Naive thymus-derived CD4-positive, alpha-beta T cell (primary cell): ENCODE data around the gene SORCS1. TPM values are rescaled to one million over a fixed set of nuclear protein-coding genes. Genes with fewer than 3 reads are reported as not detected.

Experiments
- ATAC-seq: fragments of 150-1000 bp; cut with Tn5 transposase; 2 replicates; pipeline ENCODE4 v1.10.0; 2021; ENCODE audit warnings: mild to moderate bottlenecking, moderate library complexity
- CTCF ChIA-PET: fragments of 350-600 bp; sonication (Branson Sonifier 250); formaldehyde crosslinking; loops from one replicate; lab custom pipeline; 2021; ENCODE audit warnings: antibody characterized with exemption; lab: Charles Lee
- POLR2A ChIA-PET: fragments of 350-600 bp; sonication (Branson Sonifier 250); formaldehyde crosslinking; loops from one replicate; lab custom pipeline; 2021; ENCODE audit warnings: antibody characterized with exemption, inconsistent platforms; lab: Charles Lee
- DNase-seq, 9 donors: peaks; one replicate each; pipeline versions ENCODE4 v3.0.0 to v3.0.0-alpha.2; 2020 to 2022; ENCODE audit warnings: mixed read lengths in 1 of 9
- H3K27ac ChIP-seq: one replicate; pipeline ENCODE4 v1.7.0; 2013; ENCODE audit warnings: mild to moderate bottlenecking, low read depth, low read length, moderate library complexity
- H3K27me3 ChIP-seq, 2 donors: one replicate each; pipeline ENCODE4 v1.7.0; 2013; ENCODE audit warnings: low read length in 2 of 2, mild to moderate bottlenecking in 2 of 2, moderate library complexity in 2 of 2; ENCODE audit not compliant: control insufficient read depth in 2 of 2, insufficient read depth in 2 of 2
- H3K36me3 ChIP-seq, 3 experiments: 1 replicate in 2 of 3; 2 replicates in 1 of 3; pipeline ENCODE4 v1.7.0; 2013; ENCODE audit warnings: low read length in 3 of 3, mild to moderate bottlenecking in 3 of 3, moderate library complexity in 1 of 3; ENCODE audit not compliant: insufficient read depth in 3 of 3, control insufficient read depth in 2 of 3
- H3K4me1 ChIP-seq, 2 donors: one replicate each; pipeline ENCODE4 v1.7.0; 2013; ENCODE audit warnings: low read length in 2 of 2, mild to moderate bottlenecking in 2 of 2, moderate library complexity in 1 of 2; ENCODE audit not compliant: control insufficient read depth in 2 of 2, insufficient read depth in 2 of 2
- H3K4me3 ChIP-seq: 2 replicates; pipeline ENCODE4 v1.7.0; 2013; ENCODE audit warnings: mild to moderate bottlenecking, low read length
- H3K9me3 ChIP-seq, 3 experiments: 1 replicate in 2 of 3; 2 replicates in 1 of 3; pipeline ENCODE4 v1.7.0; 2013; ENCODE audit warnings: low read length in 3 of 3; ENCODE audit not compliant: control insufficient read depth in 2 of 3
- H3K27ac Mint-ChIP-seq, 9 donors: one replicate each; pipeline ENCODE4 v1.8.0; 2020 to 2022; ENCODE audit warnings: mixed read lengths in 9 of 9, mild to moderate bottlenecking in 8 of 9, moderate library complexity in 5 of 9, inconsistent platforms in 2 of 9
- H3K27me3 Mint-ChIP-seq, 5 donors: one replicate each; pipeline ENCODE4 v1.8.0; 2021 to 2022; ENCODE audit warnings: mixed read lengths in 5 of 5, mild to moderate bottlenecking in 1 of 5
- H3K36me3 Mint-ChIP-seq, 5 donors: one replicate each; pipeline ENCODE4 v1.8.0; 2020 to 2022; ENCODE audit warnings: mixed read lengths in 5 of 5, mild to moderate bottlenecking in 3 of 5, inconsistent platforms in 1 of 5
- H3K4me1 Mint-ChIP-seq, 7 donors: one replicate each; pipeline ENCODE4 v1.8.0; 2020 to 2022; ENCODE audit warnings: mixed read lengths in 7 of 7, mild to moderate bottlenecking in 3 of 7, inconsistent platforms in 1 of 7
- H3K4me3 Mint-ChIP-seq, 10 donors: one replicate each; pipeline ENCODE4 v1.8.0; 2020 to 2022; ENCODE audit warnings: mild to moderate bottlenecking in 10 of 10, mixed read lengths in 10 of 10, moderate library complexity in 6 of 10, inconsistent platforms in 2 of 10
- H3K9me3 Mint-ChIP-seq, 11 donors: one replicate each; pipeline ENCODE4 v1.8.0; 2020 to 2022; ENCODE audit warnings: mixed read lengths in 11 of 11, mild to moderate bottlenecking in 4 of 11, inconsistent platforms in 1 of 11, moderate library complexity in 1 of 11
- intact Hi-C, 2 donors: fragments of 100-400 bp; cut with micrococcal nuclease; formaldehyde crosslinking; loops; one replicate each; pipeline ENCODE4 v1.15.1; 2023
- polyA plus RNA-seq, 2 donors: library from polyadenylated mRNA; unstranded; fragments of 300-500 nt; fragmentation: Illumina TruSeq; gene quantifications; one replicate each; pipeline ENCODE4 v1.2.3, GENCODE V29; 2021
- total RNA-seq, 6 experiments: library from RNA in 5 of 6; stranded (reverse) in 5 of 6; gene quantifications; 1 replicate in 5 of 6; 2 replicates in 1 of 6; pipeline ENCODE4 v1.2.3 and lab custom pipeline; 2021 to 2026

Gene SORCS1
- total and polyA plus RNA-seq, 7 experiments from 2014 or later = not detected

DNA sequence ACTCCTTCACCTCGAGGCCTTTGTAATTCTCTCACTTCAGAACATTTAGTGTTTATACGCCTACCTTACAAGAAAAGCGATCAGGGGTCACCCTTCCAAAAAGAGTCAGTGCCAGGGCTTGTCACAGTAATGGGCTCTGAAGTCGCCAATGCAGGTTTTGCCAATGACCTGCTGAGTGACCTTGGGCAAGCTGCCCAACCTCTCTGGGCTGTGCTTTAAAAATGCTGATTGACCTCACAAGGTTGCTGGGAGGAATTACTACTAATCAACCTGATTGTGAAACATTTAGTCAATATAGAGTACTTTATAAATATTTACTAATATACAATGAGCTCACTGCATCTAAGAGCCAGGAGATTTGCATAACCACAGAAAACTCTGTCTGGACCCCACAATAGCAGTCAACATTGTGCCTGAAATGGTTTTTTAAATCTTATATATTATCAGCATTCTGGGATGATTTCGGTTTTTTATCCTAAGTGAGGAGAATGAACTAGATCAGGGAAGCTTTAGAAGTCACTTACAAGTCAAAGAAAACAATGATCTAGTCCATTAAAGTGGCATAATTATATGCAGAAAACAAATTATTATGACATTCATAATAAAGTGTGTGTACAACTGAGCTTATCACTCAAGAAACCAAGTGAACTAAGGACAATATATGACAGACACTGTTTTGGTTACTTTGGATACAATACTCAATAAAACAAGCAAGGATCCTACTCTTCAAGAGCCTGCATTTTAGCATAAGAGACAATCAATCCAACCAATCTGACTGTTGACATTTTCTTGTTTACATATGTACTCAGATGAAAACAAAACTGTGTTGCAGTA lies 290.5 kb downstream of the SORCS1 start:
- Histone ChIP-seq H3K27ac (no peak overlapping the region), H3K4me3 (no peak overlapping the region), H3K9me3 (no peaks in the 10 kb centered on the region), H3K27me3 (no peaks in the 10 kb centered on the region), H3K36me3 (no peaks in the 10 kb centered on the region), H3K4me1 (no peaks in the 10 kb centered on the region)
- POLR2A ChIA-PET = no interaction called here
- DNase-seq = no peak
- H3K9me3 Mint-ChIP-seq = peaks cover 0 to 19% (median 4%) of the 10 kb centered on the region in 11 donors
- intact Hi-C loops = no loop called here
- CTCF ChIA-PET = no interaction called here
- no peaks in the 10 kb centered on the region for H3K27me3 Mint-ChIP-seq
- no peak overlapping the region for H3K4me3 Mint-ChIP-seq
- ATAC-seq = no peak
- H3K4me1 Mint-ChIP-seq = no peaks in the 10 kb centered on the region
- H3K36me3 Mint-ChIP-seq = no peaks in the 10 kb centered on the region
- no peak overlapping the region for H3K27ac Mint-ChIP-seq

GRCh38 chr10:106872176-106872575 lies 292.3 kb downstream of the SORCS1 start:
- Mint-ChIP-seq H3K36me3 (no peaks in the 10 kb centered on the region), H3K4me1 (no peaks in the 10 kb centered on the region), H3K9me3 (peaks cover 0 to 25% (median 6%) of the 10 kb centered on the region in 11 donors), H3K4me3 (no peak overlapping the region), H3K27ac (no peak overlapping the region), H3K27me3 (no peaks in the 10 kb centered on the region)
- Histone ChIP-seq H3K27ac (no peak overlapping the region), H3K4me3 (no peak overlapping the region), H3K9me3 (no peaks in the 10 kb centered on the region), H3K4me1 (no peaks in the 10 kb centered on the region), H3K36me3 (no peaks in the 10 kb centered on the region), H3K27me3 (no peaks in the 10 kb centered on the region)
- ChIA-PET CTCF (no interaction called here), POLR2A (no interaction called here)
- intact Hi-C loops = no loop called here
- no peak for ATAC-seq
- DNase-seq = no peak

DNA sequence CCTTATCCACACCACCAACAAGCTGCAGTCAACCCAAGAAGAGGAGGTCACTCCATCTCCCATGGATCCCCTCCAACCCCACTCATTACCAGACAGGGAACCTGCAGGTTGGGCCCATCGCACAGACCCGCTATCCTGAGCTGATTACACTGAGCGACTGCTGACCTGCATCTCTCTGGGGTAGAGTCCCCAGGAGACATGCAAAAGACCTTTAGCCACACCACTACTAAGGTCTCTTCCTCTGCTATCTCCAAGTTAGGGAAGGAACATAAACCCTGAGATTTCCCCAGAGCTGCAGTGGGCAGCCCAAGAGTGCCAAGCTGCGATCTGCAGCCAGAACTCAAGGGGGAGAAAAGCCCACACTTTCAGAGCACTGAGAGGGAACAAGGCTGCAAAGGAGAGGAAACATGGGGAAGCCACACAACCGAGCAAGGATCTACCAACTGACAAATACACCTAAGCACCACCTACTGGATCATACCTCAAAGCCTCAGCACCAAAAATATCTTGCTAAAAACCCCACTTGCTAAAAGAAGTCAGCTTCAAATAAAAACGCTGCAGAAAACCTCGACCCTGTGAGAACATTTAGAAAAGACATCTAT lies 298.2 kb downstream of the SORCS1 start:
- no peak overlapping the region for H3K4me3 ChIP-seq
- no peak overlapping the region for H3K27ac ChIP-seq
- CTCF ChIA-PET = no interaction called here
- no peak for DNase-seq
- intact Hi-C loops = no loop called here
- ATAC-seq = no peak
- no peak overlapping the region for H3K27ac Mint-ChIP-seq
- peaks cover 0 to 12% (median 0%) of the 10 kb centered on the region in 5 donors for H3K27me3 Mint-ChIP-seq
- no peaks in the 10 kb centered on the region for H3K27me3 ChIP-seq
- no peaks in the 10 kb centered on the region for H3K9me3 ChIP-seq
- peaks cover 0 to 23% (median 11%) of the 10 kb centered on the region in 11 donors for H3K9me3 Mint-ChIP-seq
- H3K4me1 Mint-ChIP-seq = no peaks in the 10 kb centered on the region
- no peaks in the 10 kb centered on the region for H3K4me1 ChIP-seq
- no peaks in the 10 kb centered on the region for H3K36me3 ChIP-seq
- peaks cover 0 to 4% (median 0%) of the 10 kb centered on the region in 5 donors for H3K36me3 Mint-ChIP-seq
- no peak overlapping the region for H3K4me3 Mint-ChIP-seq
- POLR2A ChIA-PET = no interaction called here

GRCh38 chr10:106864031-106864430 lies 300.5 kb downstream of the SORCS1 start:
- Mint-ChIP-seq H3K36me3 (peaks cover 0 to 4% (median 0%) of the 10 kb centered on the region in 5 donors), H3K4me1 (no peaks in the 10 kb centered on the region), H3K4me3 (no peak overlapping the region), H3K27me3 (peaks cover 0 to 12% (median 0%) of the 10 kb centered on the region in 5 donors), H3K27ac (no peak overlapping the region), H3K9me3 (peaks cover 0 to 26% (median 10%) of the 10 kb centered on the region in 11 donors)
- no peaks in the 10 kb centered on the region for H3K36me3 ChIP-seq
- H3K4me3 ChIP-seq = no peak overlapping the region
- no peak overlapping the region for H3K27ac ChIP-seq
- intact Hi-C loops = no loop called here
- ATAC-seq = no peak
- ChIA-PET CTCF (no interaction called here), POLR2A (no interaction called here)
- no peaks in the 10 kb centered on the region for H3K9me3 ChIP-seq
- no peaks in the 10 kb centered on the region for H3K27me3 ChIP-seq
- no peak for DNase-seq
- H3K4me1 ChIP-seq = no peaks in the 10 kb centered on the region

GRCh38 chr10:106863549-106863948 lies 301.0 kb downstream of the SORCS1 start:
- Histone ChIP-seq H3K4me3 (no peak overlapping the region), H3K9me3 (no peaks in the 10 kb centered on the region), H3K36me3 (no peaks in the 10 kb centered on the region), H3K4me1 (no peaks in the 10 kb centered on the region), H3K27ac (no peak overlapping the region), H3K27me3 (no peaks in the 10 kb centered on the region)
- Mint-ChIP-seq H3K27ac (no peak overlapping the region), H3K27me3 (peaks cover 0 to 12% (median 0%) of the 10 kb centered on the region in 5 donors), H3K4me3 (no peak overlapping the region), H3K36me3 (peaks cover 0 to 4% (median 0%) of the 10 kb centered on the region in 5 donors), H3K4me1 (no peaks in the 10 kb centered on the region), H3K9me3 (peaks cover 0 to 23% (median 10%) of the 10 kb centered on the region in 11 donors)
- ATAC-seq (no peak), DNase-seq (no peak)
- ChIA-PET CTCF (no interaction called here), POLR2A (no interaction called here)
- intact Hi-C loops = no loop called here

DNA sequence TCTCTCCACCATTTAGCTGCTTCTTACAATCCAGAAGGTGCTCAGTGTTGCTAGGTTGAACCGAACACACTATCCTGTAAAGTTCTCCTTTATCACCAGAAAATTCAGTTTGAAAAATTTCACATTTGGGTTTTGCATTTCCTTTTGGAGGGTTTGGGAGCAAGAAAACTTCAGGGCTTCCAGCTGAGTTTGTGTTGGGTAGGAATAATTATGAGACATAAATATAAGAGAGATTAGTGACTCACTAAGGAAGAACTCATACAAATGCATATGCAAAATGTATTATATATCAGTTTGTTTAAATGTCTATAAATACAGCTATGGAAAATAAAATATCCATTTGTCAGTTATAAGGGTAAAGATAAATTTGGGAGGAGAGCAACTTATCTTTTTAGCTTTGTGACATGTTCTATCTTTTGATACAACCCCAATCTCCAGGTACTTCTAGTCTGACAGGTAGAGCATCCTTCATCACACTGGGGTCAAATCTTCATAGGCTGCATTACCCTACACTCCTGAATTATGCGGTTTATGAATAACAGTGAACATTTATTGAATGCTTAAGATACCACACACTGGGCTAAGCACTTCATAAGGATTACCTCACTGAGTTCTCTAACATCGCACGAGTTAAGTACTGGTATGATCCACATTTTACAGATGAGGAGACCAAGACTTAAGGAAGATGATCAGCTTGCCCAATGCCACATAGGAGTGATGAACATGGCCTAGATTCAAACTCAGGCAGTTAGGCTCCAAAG lies 304.4 kb downstream of the SORCS1 start:
- Mint-ChIP-seq H3K27me3 (no peaks in the 10 kb centered on the region), H3K4me1 (no peaks in the 10 kb centered on the region), H3K9me3 (peaks cover 0 to 16% (median 6%) of the 10 kb centered on the region in 11 donors), H3K4me3 (no peak overlapping the region), H3K36me3 (no peaks in the 10 kb centered on the region), H3K27ac (no peak overlapping the region)
- Histone ChIP-seq H3K4me1 (no peaks in the 10 kb centered on the region), H3K27me3 (no peaks in the 10 kb centered on the region), H3K4me3 (no peak overlapping the region), H3K36me3 (no peaks in the 10 kb centered on the region), H3K9me3 (no peaks in the 10 kb centered on the region), H3K27ac (no peak overlapping the region)
- DNase-seq (no peak), ATAC-seq (no peak)
- CTCF ChIA-PET = no interaction called here
- POLR2A ChIA-PET = no interaction called here
- intact Hi-C loops = no loop called here
